Liver (tissue), 9 donors: ENCODE data around the gene LDHD. TPM values are rescaled to one million over a fixed set of nuclear protein-coding genes. Genes with fewer than 3 reads are reported as not detected.

ENCODE experiments used
- DNase-seq: peaks from one replicate; pipeline ENCODE4 v3.0.0-alpha.2; 2017; ENCODE audit warnings: low spot score
- H3K27ac ChIP-seq, 2 donors: one replicate each; pipeline ENCODE4 v1.7.0; 2013; ENCODE audit warnings: inconsistent platforms in 2 of 2, low read length in 2 of 2, control low read depth in 1 of 2, low read depth in 1 of 2, mild to moderate bottlenecking in 1 of 2
- H3K27me3 ChIP-seq, 4 donors: one replicate each; pipeline versions ENCODE4 v1.6.1 to v1.7.0; 2013; ENCODE audit warnings: low read length in 3 of 4, inconsistent platforms in 1 of 4, mild to moderate bottlenecking in 1 of 4, moderate library complexity in 1 of 4; ENCODE audit not compliant: control insufficient read depth in 4 of 4, insufficient read depth in 4 of 4
- H3K36me3 ChIP-seq, 4 donors: one replicate each; pipeline versions ENCODE4 v1.6.1 to v1.7.0; 2013; ENCODE audit warnings: low read length in 3 of 4, mild to moderate bottlenecking in 3 of 4, low read depth in 1 of 4, moderate library complexity in 1 of 4; ENCODE audit not compliant: control insufficient read depth in 4 of 4, insufficient read depth in 3 of 4
- H3K4me1 ChIP-seq, 4 donors: one replicate each; pipeline versions ENCODE4 v1.6.1 to v1.7.0; 2013; ENCODE audit warnings: low read length in 3 of 4, mild to moderate bottlenecking in 3 of 4, moderate library complexity in 1 of 4; ENCODE audit not compliant: control insufficient read depth in 4 of 4, insufficient read depth in 4 of 4
- H3K4me3 ChIP-seq, 3 donors: one replicate each; pipeline versions ENCODE4 v1.6.1 to v1.7.0; 2013; ENCODE audit warnings: low read length in 3 of 3, control low read depth in 1 of 3, low read depth in 1 of 3, mild to moderate bottlenecking in 1 of 3
- H3K9ac ChIP-seq, 2 donors: one replicate each; pipeline ENCODE4 v1.7.0; 2013; ENCODE audit warnings: low read length in 2 of 2, mild to moderate bottlenecking in 2 of 2, moderate library complexity in 2 of 2, control low read depth in 1 of 2, low read depth in 1 of 2
- H3K9me3 ChIP-seq, 4 donors: one replicate each; pipeline versions ENCODE4 v1.6.1 to v1.7.0; 2013; ENCODE audit warnings: low read length in 3 of 4; ENCODE audit not compliant: control insufficient read depth in 4 of 4
- FOXA1 ChIP-seq: IDR thresholded peaks from 2 replicates; pipeline ENCODE4 v1.6.1; 2016; ENCODE audit warnings: antibody characterized with exemption
- FOXA2 ChIP-seq: IDR thresholded peaks from 2 replicates; pipeline ENCODE4 v1.6.1; 2016; ENCODE audit warnings: antibody characterized with exemption
- GABPA ChIP-seq, 2 donors: IDR thresholded peaks in 1 of 2; conservative IDR thresholded peaks in 1 of 2; 2 replicates each; pipeline ENCODE4 v1.6.1; 2016; ENCODE audit warnings: antibody characterized with exemption in 2 of 2, mild to moderate bottlenecking in 1 of 2, moderate library complexity in 1 of 2
- HNF4A ChIP-seq, 2 donors: conservative IDR thresholded peaks; 2 replicates each; pipeline ENCODE4 v1.6.1; 2016; ENCODE audit warnings: antibody characterized with exemption in 2 of 2, mild to moderate bottlenecking in 2 of 2
- HNF4G ChIP-seq: IDR thresholded peaks from 2 replicates; pipeline ENCODE4 v1.6.1; 2016; ENCODE audit warnings: antibody characterized with exemption
- NR2F2 ChIP-seq: IDR thresholded peaks from 2 replicates; pipeline ENCODE4 v1.6.1; 2016; ENCODE audit warnings: antibody characterized with exemption
- RAD21 ChIP-seq, 2 donors: IDR thresholded peaks; 2 replicates each; pipeline ENCODE4 v1.6.1; 2016; ENCODE audit warnings: antibody characterized with exemption in 2 of 2, mild to moderate bottlenecking in 2 of 2
- RXRA ChIP-seq, 2 donors: IDR thresholded peaks; 2 replicates each; pipeline ENCODE4 v1.6.1; 2017 to 2018; ENCODE audit warnings: antibody characterized with exemption in 2 of 2, mild to moderate bottlenecking in 1 of 2
- SP1 ChIP-seq: IDR thresholded peaks from 2 replicates; pipeline ENCODE4 v1.6.1; 2018; ENCODE audit warnings: antibody characterized with exemption, mild to moderate bottlenecking
- TAF1 ChIP-seq: conservative IDR thresholded peaks from 2 replicates; pipeline ENCODE4 v1.6.1; 2016; ENCODE audit warnings: antibody characterized with exemption, mild to moderate bottlenecking
- YY1 ChIP-seq: IDR thresholded peaks from 2 replicates; pipeline ENCODE4 v1.6.1; 2016; ENCODE audit warnings: antibody characterized with exemption, mild to moderate bottlenecking
- WGBS: extraction: QIAGEN DNeasy Blood & Tissue Kit; methylation state at CpG from one replicate; pipeline ENCODE4 v1.1.7; 2013; 5-methylcytosine and 5-hydroxymethylcytosine counted together
- polyA plus RNA-seq, 2 donors: library from polyadenylated mRNA; stranded (reverse) in 1 of 2; unstranded in 1 of 2; fragments of 200-250 nt in 1 of 2; fragments of >200 nt in 1 of 2; fragmentation: Nextera tagmentation in 1 of 2; extraction: Ambion mirVana in 1 of 2; gene quantifications; one replicate each; pipeline versions ENCODE4 v1.2.1 to v1.2.3, GENCODE V29; 2013 to 2015
- total RNA-seq, 2 donors: library from RNA; depleted of rRNA; stranded (reverse); fragments of >200 nt; gene quantifications; one replicate each; pipeline ENCODE4 v1.2.3, GENCODE V29; 2014
- TF ChIP-seq, protein P1 (sequence below): IDR thresholded peaks from 2 replicates; pipeline ENCODE4 v1.6.1; 2016; ENCODE audit warnings: antibody characterized with exemption
- TF ChIP-seq, protein P2 (sequence below): IDR thresholded peaks from 2 replicates; pipeline ENCODE4 v1.6.1; 2016; ENCODE audit warnings: antibody characterized with exemption, mild to moderate bottlenecking
- TF ChIP-seq, protein P3 (sequence below): IDR thresholded peaks from 2 replicates; pipeline ENCODE4 v1.6.1; 2016; ENCODE audit warnings: antibody characterized with exemption
- TF ChIP-seq, protein P4 (sequence below): fragments of 150-350 bp; IDR thresholded peaks from 2 replicates; pipeline ENCODE4 v1.5.1; 2017; ENCODE audit warnings: improper control_type of control experiment, low read depth, low read length; ENCODE audit not compliant: missing input control
- donor health status: healthy.
- donor health status: healthy.
- donor health status: healthy.
- donor health status: healthy.
- donor health status: healthy.

Gene LDHD
- total and polyA plus RNA-seq, 4 donors = 27.7 to 84.1 (median 76.3) TPM

DNA sequence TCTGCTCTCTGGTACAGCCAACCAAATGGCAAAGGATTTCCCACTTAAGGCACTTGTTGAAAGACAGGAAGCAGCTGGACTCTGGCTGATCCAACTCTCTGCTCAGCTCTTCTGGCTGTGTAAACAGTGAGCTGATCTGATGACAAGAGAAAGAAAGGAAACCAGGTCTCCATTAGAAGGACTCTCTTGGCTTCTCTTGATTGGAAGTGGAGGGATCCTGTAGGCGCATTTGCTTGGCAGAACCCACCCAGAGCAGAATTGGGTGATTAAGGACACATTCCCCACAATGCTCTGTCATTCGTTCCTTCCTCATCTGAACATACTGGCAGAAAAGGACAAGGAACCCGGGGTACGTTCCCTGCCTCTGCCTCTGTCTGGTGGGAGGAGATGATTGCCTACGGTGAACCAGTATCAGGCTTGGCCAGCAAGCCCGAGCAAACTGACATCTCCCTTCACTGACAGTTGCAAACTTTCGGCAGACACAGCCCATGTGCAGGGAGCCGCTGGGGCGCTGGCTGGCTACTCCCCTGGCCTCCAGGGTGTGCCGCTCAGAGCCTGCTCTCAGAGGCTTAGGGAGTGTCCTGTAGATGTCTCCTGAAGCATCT is 29.1 kb downstream of the LDHD start:
- H3K27me3 ChIP-seq = no peaks in the 10 kb centered on the region
- no peak overlapping the region for H3K4me3 ChIP-seq
- peak; percentile 75 for DNase-seq
- H3K27ac ChIP-seq = no peak overlapping the region
- TF ChIP-seq, protein P1, sequence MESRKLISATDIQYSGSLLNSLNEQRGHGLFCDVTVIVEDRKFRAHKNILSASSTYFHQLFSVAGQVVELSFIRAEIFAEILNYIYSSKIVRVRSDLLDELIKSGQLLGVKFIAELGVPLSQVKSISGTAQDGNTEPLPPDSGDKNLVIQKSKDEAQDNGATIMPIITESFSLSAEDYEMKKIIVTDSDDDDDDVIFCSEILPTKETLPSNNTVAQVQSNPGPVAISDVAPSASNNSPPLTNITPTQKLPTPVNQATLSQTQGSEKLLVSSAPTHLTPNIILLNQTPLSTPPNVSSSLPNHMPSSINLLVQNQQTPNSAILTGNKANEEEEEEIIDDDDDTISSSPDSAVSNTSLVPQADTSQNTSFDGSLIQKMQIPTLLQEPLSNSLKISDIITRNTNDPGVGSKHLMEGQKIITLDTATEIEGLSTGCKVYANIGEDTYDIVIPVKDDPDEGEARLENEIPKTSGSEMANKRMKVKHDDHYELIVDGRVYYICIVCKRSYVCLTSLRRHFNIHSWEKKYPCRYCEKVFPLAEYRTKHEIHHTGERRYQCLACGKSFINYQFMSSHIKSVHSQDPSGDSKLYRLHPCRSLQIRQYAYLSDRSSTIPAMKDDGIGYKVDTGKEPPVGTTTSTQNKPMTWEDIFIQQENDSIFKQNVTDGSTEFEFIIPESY = no peak
- peak in 1 of 2 donors; percentile 48 for TF ChIP-seq RAD21 (IDR thresholded peaks at IDR 0.05)
- TF ChIP-seq SP1 = peak; percentile 34
- no peak for TF ChIP-seq GABPA (IDR thresholded peaks at IDR 0.05 in 1 of 2, conservative IDR thresholded peaks at IDR 0.05 in 1 of 2)
- peak; percentile 71 for TF ChIP-seq FOXA2
- TF ChIP-seq NR2F2 = peak; percentile 83
- TF ChIP-seq, protein P2, sequence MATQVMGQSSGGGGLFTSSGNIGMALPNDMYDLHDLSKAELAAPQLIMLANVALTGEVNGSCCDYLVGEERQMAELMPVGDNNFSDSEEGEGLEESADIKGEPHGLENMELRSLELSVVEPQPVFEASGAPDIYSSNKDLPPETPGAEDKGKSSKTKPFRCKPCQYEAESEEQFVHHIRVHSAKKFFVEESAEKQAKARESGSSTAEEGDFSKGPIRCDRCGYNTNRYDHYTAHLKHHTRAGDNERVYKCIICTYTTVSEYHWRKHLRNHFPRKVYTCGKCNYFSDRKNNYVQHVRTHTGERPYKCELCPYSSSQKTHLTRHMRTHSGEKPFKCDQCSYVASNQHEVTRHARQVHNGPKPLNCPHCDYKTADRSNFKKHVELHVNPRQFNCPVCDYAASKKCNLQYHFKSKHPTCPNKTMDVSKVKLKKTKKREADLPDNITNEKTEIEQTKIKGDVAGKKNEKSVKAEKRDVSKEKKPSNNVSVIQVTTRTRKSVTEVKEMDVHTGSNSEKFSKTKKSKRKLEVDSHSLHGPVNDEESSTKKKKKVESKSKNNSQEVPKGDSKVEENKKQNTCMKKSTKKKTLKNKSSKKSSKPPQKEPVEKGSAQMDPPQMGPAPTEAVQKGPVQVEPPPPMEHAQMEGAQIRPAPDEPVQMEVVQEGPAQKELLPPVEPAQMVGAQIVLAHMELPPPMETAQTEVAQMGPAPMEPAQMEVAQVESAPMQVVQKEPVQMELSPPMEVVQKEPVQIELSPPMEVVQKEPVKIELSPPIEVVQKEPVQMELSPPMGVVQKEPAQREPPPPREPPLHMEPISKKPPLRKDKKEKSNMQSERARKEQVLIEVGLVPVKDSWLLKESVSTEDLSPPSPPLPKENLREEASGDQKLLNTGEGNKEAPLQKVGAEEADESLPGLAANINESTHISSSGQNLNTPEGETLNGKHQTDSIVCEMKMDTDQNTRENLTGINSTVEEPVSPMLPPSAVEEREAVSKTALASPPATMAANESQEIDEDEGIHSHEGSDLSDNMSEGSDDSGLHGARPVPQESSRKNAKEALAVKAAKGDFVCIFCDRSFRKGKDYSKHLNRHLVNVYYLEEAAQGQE = no peak
- TF ChIP-seq, protein P3, sequence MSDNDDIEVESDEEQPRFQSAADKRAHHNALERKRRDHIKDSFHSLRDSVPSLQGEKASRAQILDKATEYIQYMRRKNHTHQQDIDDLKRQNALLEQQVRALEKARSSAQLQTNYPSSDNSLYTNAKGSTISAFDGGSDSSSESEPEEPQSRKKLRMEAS = no peak
- TF ChIP-seq RXRA (IDR thresholded peaks at IDR 0.05) = no peak
- no peak for TF ChIP-seq TAF1
- peak; percentile 20 to 44 for TF ChIP-seq HNF4A (conservative IDR thresholded peaks at IDR 0.05)
- 64% methylated on average over 10 of the region's 10 CpGs for WGBS
- H3K36me3 ChIP-seq = no peaks in the 10 kb centered on the region
- no peaks in the 10 kb centered on the region for H3K9me3 ChIP-seq
- peaks cover 5 to 26% (median 20%) of the 10 kb centered on the region in 4 donors for H3K4me1 ChIP-seq
- no peak overlapping the region for H3K9ac ChIP-seq

DNA sequence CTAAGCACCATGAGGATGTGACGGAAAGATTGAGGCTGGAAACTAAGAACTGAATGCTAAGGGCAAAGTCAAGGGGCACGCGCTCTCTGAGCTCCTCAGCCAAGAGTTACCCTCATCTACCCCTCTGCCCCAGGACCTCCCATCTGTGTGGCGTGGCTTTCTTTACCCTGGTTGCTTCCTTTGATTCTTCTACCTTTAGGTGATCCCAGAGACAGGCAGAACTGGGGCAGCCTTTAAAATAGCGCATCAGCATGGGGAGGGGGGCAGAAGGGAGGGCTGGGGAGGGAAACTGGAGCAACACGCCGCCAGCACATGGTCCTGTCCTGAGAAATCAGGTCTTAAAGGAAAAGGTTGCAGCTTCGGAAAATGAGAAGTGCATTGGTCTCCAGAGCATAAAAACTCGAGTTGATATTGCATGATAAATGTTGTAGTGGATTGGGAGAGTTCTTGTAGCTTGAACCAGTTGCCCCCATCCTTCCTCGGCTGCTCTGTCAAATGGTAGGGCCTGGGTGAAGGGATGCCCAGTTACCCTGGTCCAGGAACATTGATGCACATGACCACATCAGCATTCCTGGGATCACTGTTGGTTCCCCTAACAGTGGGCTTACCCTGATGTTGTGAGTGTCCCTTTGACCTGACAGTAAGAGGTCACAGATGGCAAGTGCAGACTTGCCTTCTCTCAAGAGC is 29.7 kb downstream of the LDHD start:
- H3K36me3 ChIP-seq = no peaks in the 10 kb centered on the region
- DNase-seq = no peak
- H3K4me3 ChIP-seq = no peak overlapping the region
- H3K27me3 ChIP-seq = no peaks in the 10 kb centered on the region
- no peak overlapping the region for H3K9ac ChIP-seq
- H3K4me1 ChIP-seq = peaks cover 5 to 26% (median 20%) of the 10 kb centered on the region in 4 donors
- 92% methylated on average over 10 of the region's 10 CpGs for WGBS
- no peaks in the 10 kb centered on the region for H3K9me3 ChIP-seq
- no peak overlapping the region for H3K27ac ChIP-seq
- TF ChIP-seq HNF4A (conservative IDR thresholded peaks at IDR 0.05) (no peak), NR2F2 (no peak), YY1 (no peak), HNF4G (no peak), FOXA1 (no peak), GABPA (IDR thresholded peaks at IDR 0.05 in 1 of 2, conservative IDR thresholded peaks at IDR 0.05 in 1 of 2) (no peak)
- TF ChIP-seq, protein P4, sequence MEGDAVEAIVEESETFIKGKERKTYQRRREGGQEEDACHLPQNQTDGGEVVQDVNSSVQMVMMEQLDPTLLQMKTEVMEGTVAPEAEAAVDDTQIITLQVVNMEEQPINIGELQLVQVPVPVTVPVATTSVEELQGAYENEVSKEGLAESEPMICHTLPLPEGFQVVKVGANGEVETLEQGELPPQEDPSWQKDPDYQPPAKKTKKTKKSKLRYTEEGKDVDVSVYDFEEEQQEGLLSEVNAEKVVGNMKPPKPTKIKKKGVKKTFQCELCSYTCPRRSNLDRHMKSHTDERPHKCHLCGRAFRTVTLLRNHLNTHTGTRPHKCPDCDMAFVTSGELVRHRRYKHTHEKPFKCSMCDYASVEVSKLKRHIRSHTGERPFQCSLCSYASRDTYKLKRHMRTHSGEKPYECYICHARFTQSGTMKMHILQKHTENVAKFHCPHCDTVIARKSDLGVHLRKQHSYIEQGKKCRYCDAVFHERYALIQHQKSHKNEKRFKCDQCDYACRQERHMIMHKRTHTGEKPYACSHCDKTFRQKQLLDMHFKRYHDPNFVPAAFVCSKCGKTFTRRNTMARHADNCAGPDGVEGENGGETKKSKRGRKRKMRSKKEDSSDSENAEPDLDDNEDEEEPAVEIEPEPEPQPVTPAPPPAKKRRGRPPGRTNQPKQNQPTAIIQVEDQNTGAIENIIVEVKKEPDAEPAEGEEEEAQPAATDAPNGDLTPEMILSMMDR = no peak
- TF ChIP-seq, protein P3 = no peak
- TF ChIP-seq, protein P2 = no peak
- TF ChIP-seq, protein P1 = no peak
